A673 (cell line): ENCODE results near the gene CMBL. TPM values are rescaled to one million over a fixed set of nuclear protein-coding genes. Genes with fewer than 3 reads are reported as not detected.

Experiments
- BruUV-seq: library from RNA; stranded (reverse); fragments of 400-500 nt; replicated peaks from 2 replicates; lab custom pipeline; 2021; lab: Mats Ljungman, UMichigan
- CTCF ChIA-PET: fragments of 300-600 bp; sonication (Branson Sonifier 250); formaldehyde crosslinking; loops from one replicate; lab custom pipeline; 2022; ENCODE audit warnings: antibody characterized with exemption; lab: Charles Lee
- POLR2A ChIA-PET: fragments of 300-600 bp; sonication (Branson Sonifier 250); formaldehyde crosslinking; loops from one replicate; lab custom pipeline; 2022; ENCODE audit warnings: antibody characterized with exemption; ENCODE audit not compliant: low non-redundant PET; lab: Charles Lee
- DNase-seq: peaks from one replicate; pipeline ENCODE4 v3.0.0-alpha.2; 2015; ENCODE audit warnings: low spot score
- H3K27ac ChIP-seq: fragments of 200-600 bp; sonication (generic); 2 replicates; pipeline ENCODE4 v1.5.1; 2016; ENCODE audit warnings: mixed run types, low read depth, mild to moderate bottlenecking, mixed read lengths, antibody characterized with exemption, low read length; ENCODE audit not compliant: poor library complexity, severe bottlenecking
- H3K27me3 ChIP-seq: fragments of 200-600 bp; sonication (generic); replicated peaks from 2 replicates; pipeline ENCODE4 v1.6.1; 2017; ENCODE audit warnings: mixed run types, low read depth, mild to moderate bottlenecking, mixed read lengths, antibody characterized with exemption, low read length; ENCODE audit not compliant: insufficient read depth, poor library complexity
- H3K36me3 ChIP-seq: fragments of 200-600 bp; sonication (generic); 2 replicates; pipeline ENCODE4 v1.6.1; 2016; ENCODE audit warnings: mixed run types, mild to moderate bottlenecking, mixed read lengths, antibody characterized with exemption, low read length; ENCODE audit not compliant: insufficient read depth, poor library complexity, severe bottlenecking
- H3K4me1 ChIP-seq: fragments of 200-600 bp; sonication (generic); 2 replicates; pipeline ENCODE4 v1.6.1; 2017; ENCODE audit warnings: mixed run types, mild to moderate bottlenecking, mixed read lengths, antibody characterized with exemption, low read length; ENCODE audit not compliant: insufficient read depth, poor library complexity, severe bottlenecking
- H3K4me3 ChIP-seq: fragments of 200-600 bp; sonication (generic); 2 replicates; pipeline ENCODE4 v1.5.1; 2016; ENCODE audit warnings: low read depth, mixed run types, mild to moderate bottlenecking, mixed read lengths, low read length; ENCODE audit not compliant: poor library complexity, severe bottlenecking
- H3K9me3 ChIP-seq: fragments of 200-600 bp; sonication (generic); 2 replicates; pipeline ENCODE4 v1.6.1; 2016; ENCODE audit warnings: mixed run types, low read depth, mild to moderate bottlenecking, mixed read lengths, antibody characterized with exemption, low read length; ENCODE audit not compliant: poor library complexity, severe bottlenecking
- EZH2 ChIP-seq: fragments of 200-600 bp; sonication (generic); IDR thresholded peaks from 2 replicates; pipeline ENCODE4 v1.6.1; 2017; ENCODE audit warnings: borderline replicate concordance, low read depth, mild to moderate bottlenecking, mixed read lengths, antibody characterized with exemption, low read length; ENCODE audit not compliant: poor library complexity, severe bottlenecking
- intact Hi-C: fragments of 100-400 bp; cut with micrococcal nuclease; formaldehyde crosslinking; loops from one replicate; pipeline ENCODE4 v1.10.0; 2022; ENCODE audit not compliant: unreplicated experiment
- total RNA-seq: library from RNA; stranded (reverse); gene quantifications from 2 replicates; pipeline ENCODE4 v1.2.3, GENCODE V29; 2021
- TF ChIP-seq, protein P1 (sequence below): fragments of 300-800, 200-600 bp; sonication (generic); conservative IDR thresholded peaks from 2 replicates; pipeline ENCODE4 v1.5.1; 2017; ENCODE audit warnings: low read depth, mild to moderate bottlenecking, antibody characterized with exemption, low read length, moderate library complexity, mixed read lengths

CMBL gene
- total RNA-seq, 1 experiment from 2014 or later, result 17.2 TPM

DNA sequence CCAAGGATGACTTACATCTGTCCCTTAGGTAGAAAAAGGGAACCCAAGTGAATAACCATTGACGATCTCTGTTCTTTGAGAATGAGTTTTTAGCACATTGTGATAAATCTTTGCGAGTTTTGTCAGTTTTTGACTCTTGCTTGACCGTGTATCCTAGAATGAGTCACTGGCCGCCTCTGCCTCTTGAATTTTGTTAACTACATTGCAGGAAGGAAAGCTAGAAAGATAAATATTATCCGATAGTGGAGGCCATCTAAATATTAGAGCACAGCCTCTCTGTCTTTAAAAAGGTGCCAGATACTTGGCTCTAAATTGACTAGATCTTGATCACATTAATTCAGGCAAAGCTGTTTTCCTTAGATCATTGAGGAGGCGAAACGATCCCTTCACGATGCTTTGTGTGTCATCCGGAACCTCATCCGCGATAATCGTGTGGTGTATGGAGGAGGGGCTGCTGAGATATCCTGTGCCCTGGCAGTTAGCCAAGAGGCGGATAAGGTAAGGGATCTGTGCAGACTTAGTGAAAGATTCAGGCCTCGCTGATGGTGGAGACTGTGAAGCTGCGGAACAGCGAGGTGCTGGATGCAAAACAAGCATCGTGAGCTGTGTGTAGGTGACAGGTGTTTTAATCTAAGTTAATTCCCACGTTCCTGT, 45.5 kb downstream of the CMBL start:
- no peaks in the 10 kb centered on the region for H3K9me3 ChIP-seq
- no peak overlapping the region for H3K4me3 ChIP-seq
- H3K27ac ChIP-seq, result no peak overlapping the region
- DNase-seq, result no peak
- intact Hi-C loops, result no loop called here
- BruUV-seq, result no TSS peak
- H3K27me3 ChIP-seq, result no peaks in the 10 kb centered on the region
- TF ChIP-seq, protein P1, sequence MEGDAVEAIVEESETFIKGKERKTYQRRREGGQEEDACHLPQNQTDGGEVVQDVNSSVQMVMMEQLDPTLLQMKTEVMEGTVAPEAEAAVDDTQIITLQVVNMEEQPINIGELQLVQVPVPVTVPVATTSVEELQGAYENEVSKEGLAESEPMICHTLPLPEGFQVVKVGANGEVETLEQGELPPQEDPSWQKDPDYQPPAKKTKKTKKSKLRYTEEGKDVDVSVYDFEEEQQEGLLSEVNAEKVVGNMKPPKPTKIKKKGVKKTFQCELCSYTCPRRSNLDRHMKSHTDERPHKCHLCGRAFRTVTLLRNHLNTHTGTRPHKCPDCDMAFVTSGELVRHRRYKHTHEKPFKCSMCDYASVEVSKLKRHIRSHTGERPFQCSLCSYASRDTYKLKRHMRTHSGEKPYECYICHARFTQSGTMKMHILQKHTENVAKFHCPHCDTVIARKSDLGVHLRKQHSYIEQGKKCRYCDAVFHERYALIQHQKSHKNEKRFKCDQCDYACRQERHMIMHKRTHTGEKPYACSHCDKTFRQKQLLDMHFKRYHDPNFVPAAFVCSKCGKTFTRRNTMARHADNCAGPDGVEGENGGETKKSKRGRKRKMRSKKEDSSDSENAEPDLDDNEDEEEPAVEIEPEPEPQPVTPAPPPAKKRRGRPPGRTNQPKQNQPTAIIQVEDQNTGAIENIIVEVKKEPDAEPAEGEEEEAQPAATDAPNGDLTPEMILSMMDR, result no peak
- no peak for TF ChIP-seq EZH2
- POLR2A ChIA-PET, result no interaction called here
- H3K36me3 ChIP-seq, result peaks cover 89% of the 10 kb centered on the region
- no peaks in the 10 kb centered on the region for H3K4me1 ChIP-seq
- CTCF ChIA-PET, result no interaction called here

DNA sequence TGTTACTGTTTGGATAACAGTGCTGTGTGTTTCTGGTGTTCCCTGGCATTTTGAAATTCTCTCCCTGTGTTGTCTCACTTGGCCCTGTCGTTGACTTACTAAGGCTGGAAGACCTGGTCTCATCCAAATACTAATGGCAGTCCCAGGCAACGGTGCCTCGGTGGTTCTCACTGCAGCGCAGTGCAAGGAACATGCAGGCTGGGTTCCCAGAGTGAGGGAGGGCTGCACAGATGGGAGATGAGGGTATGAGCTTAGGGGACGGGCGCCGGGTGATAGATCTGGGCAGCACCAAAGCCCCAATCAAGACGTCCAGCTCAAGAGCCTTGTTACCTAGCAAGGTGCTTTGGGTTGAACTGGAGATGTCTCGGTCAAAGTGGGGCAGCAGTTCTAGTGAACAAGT, 46.6 kb downstream of the CMBL start:
- no peaks in the 10 kb centered on the region for H3K27me3 ChIP-seq
- CTCF ChIA-PET, result no interaction called here
- no peak for DNase-seq
- H3K4me3 ChIP-seq, result no peak overlapping the region
- H3K9me3 ChIP-seq, result no peaks in the 10 kb centered on the region
- peaks cover 96% of the 10 kb centered on the region for H3K36me3 ChIP-seq
- TF ChIP-seq, protein P1, result no peak
- TF ChIP-seq EZH2, result no peak
- H3K4me1 ChIP-seq, result no peaks in the 10 kb centered on the region
- BruUV-seq, result no TSS peak
- POLR2A ChIA-PET, result no interaction called here
- intact Hi-C loops, result no loop called here
- H3K27ac ChIP-seq, result no peak overlapping the region

DNA sequence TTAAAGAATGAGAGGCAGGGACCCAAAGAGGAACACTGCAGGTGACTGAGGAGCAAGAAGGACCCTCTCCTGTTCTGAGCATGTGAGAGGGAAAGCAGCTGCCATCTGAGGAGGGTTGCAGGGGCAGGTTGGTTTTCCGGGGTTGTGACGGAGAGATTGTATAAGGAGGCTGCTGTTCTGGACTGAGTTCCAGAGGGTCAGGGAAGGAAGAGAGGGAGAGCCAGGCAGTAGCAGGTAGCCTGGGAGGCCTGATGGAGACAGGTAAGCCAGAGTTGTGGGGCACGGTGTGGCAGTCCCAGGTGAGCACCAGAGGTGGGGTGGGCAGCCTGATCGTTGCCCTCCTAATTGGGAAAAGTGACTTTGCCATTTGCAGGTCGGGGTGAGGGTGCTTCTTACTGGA, 47.8 kb downstream of the CMBL start:
- Histone ChIP-seq H3K27ac (no peak overlapping the region), H3K4me3 (no peak overlapping the region), H3K4me1 (no peaks in the 10 kb centered on the region), H3K36me3 (peaks cover 100% of the 10 kb centered on the region), H3K27me3 (no peaks in the 10 kb centered on the region), H3K9me3 (no peaks in the 10 kb centered on the region)
- TF ChIP-seq EZH2, result no peak
- TF ChIP-seq, protein P1, result no peak
- ChIA-PET CTCF (interaction anchor here (0.7 kb wide), 1 partner anchor 164 kb away, joined by 3 read pairs; no protein-coding TSS in a partner anchor), POLR2A (no interaction called here)
- intact Hi-C loops, result no loop called here
- DNase-seq, result no peak
- BruUV-seq, result no TSS peak
